ENCODE measurements around the gene NTM.

DNA sequence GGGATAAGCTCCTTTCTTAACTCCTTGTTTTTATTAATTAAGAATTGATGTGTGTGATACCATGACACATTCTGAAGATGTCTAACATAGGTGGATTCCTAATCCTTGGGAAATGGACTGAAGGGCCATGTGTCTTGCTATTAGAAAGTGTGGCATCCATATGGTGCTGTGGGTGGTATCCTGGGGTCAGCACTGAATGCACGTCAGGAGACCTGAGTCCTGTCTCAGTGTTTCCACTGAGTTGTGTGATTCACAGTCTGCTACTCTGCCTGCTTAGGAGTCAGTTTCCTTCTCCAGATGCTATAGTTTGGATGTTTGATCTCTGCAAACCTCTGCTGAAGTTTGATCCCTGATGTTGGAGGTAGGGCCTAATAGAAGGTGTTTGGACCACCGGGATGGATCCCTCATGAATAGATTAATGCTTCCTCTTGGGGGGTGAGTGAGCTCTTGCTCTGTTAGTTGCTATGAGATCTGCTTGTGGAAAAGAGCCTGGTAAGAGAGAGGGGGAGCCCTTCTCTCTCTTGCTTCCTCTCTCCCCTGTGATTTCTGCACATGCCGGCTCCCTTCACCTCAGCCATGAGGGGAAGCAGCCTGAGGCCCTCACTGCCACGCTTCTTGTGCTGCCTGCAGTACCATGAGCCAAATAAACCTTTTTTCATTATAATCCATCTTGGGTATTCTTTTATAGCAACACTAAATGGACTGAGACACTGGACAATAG is 666.5 kb downstream of the NTM start:
- TF ChIP-seq, protein P1, sequence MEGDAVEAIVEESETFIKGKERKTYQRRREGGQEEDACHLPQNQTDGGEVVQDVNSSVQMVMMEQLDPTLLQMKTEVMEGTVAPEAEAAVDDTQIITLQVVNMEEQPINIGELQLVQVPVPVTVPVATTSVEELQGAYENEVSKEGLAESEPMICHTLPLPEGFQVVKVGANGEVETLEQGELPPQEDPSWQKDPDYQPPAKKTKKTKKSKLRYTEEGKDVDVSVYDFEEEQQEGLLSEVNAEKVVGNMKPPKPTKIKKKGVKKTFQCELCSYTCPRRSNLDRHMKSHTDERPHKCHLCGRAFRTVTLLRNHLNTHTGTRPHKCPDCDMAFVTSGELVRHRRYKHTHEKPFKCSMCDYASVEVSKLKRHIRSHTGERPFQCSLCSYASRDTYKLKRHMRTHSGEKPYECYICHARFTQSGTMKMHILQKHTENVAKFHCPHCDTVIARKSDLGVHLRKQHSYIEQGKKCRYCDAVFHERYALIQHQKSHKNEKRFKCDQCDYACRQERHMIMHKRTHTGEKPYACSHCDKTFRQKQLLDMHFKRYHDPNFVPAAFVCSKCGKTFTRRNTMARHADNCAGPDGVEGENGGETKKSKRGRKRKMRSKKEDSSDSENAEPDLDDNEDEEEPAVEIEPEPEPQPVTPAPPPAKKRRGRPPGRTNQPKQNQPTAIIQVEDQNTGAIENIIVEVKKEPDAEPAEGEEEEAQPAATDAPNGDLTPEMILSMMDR (conservative IDR thresholded peaks at IDR 0.05; ENCODE audit: low read depth, low read length): no peak
- TF ChIP-seq EZH2 (IDR thresholded peaks at IDR 0.05; ENCODE audit: borderline replicate concordance, low read depth, low read length, poor library complexity, severe bottlenecking): no peak
